Measurements from ENCODE around the gene DNAL4. TPM values are rescaled to one million over a fixed set of nuclear protein-coding genes. Genes with fewer than 3 reads are reported as not detected.

DNAL4 gene
- total RNA-seq, 2 donors from 2014 or later, result 11.4 to 13.8 TPM

- DNase-seq, result no peak
- WGBS, 2 donors, result 86 to 87% methylated on average over 7 to 16 of the region's 16 CpGs
- no peak for ATAC-seq
- no peak overlapping the region for H3K4me3 ChIP-seq
- H3K4me1 ChIP-seq, result no peaks in the 10 kb centered on the region
- H3K36me3 ChIP-seq (replicated peaks in 1 of 2; ENCODE audit: insufficient read depth in 1 of 2, low read depth in 2 of 2), result no peaks in the 10 kb centered on the region
- H3K9me3 ChIP-seq, result no peaks in the 10 kb centered on the region
- no peak for TF ChIP-seq CTCF (IDR thresholded peaks at IDR 0.05)
- no peak for TF ChIP-seq POLR2A (IDR thresholded peaks at IDR 0.05)
- H3K27ac ChIP-seq, result no peak overlapping the region
- intact Hi-C loops (cut with DNase I), result no loop called here
- no peaks in the 10 kb centered on the region for H3K27me3 ChIP-seq
These were observed 37.4 kb upstream of the DNAL4 start for GRCh38 chr22:38831166-38831945.

- no peaks in the 10 kb centered on the region for H3K36me3 ChIP-seq (replicated peaks in 1 of 2; ENCODE audit: insufficient read depth in 1 of 2, low read depth in 2 of 2)
- intact Hi-C loops (cut with DNase I), result no loop called here
- H3K4me3 ChIP-seq, result no peak overlapping the region
- 78 to 94% methylated on average over 3 to 7 of the region's 7 CpGs for WGBS, 2 donors
- no peaks in the 10 kb centered on the region for H3K27me3 ChIP-seq
- no peak overlapping the region for H3K27ac ChIP-seq
- TF ChIP-seq POLR2A (IDR thresholded peaks at IDR 0.05), result no peak
- no peak for TF ChIP-seq CTCF (IDR thresholded peaks at IDR 0.05)
- DNase-seq (no peak), ATAC-seq (no peak)
- H3K9me3 ChIP-seq, result no peaks in the 10 kb centered on the region
- H3K4me1 ChIP-seq, result no peaks in the 10 kb centered on the region
These were observed 36.8 kb upstream of the DNAL4 start for GRCh38 chr22:38830845-38831108.

- Histone ChIP-seq H3K4me3 (no peak overlapping the region), H3K36me3 (replicated peaks in 1 of 2; ENCODE audit: insufficient read depth in 1 of 2, low read depth in 2 of 2) (no peaks in the 10 kb centered on the region), H3K9me3 (no peaks in the 10 kb centered on the region), H3K27ac (no peak overlapping the region), H3K27me3 (no peaks in the 10 kb centered on the region), H3K4me1 (no peaks in the 10 kb centered on the region)
- 82 to 90% methylated on average over 14 to 17 of the region's 17 CpGs for WGBS, 2 donors
- no peak for TF ChIP-seq POLR2A (IDR thresholded peaks at IDR 0.05)
- no peak for DNase-seq
- ATAC-seq, result no peak
- intact Hi-C loops (cut with DNase I), result no loop called here
These were observed 36.3 kb upstream of the DNAL4 start for GRCh38 chr22:38830026-38830844.

GRCh38 chr22:38829485-38829884, 35.5 kb upstream of the DNAL4 start:
- intact Hi-C loops (cut with DNase I), result no loop called here
- Histone ChIP-seq H3K4me1 (no peaks in the 10 kb centered on the region), H3K36me3 (replicated peaks in 1 of 2; ENCODE audit: insufficient read depth in 1 of 2, low read depth in 2 of 2) (no peaks in the 10 kb centered on the region), H3K9me3 (no peaks in the 10 kb centered on the region), H3K27me3 (no peaks in the 10 kb centered on the region), H3K27ac (no peak overlapping the region), H3K4me3 (no peak overlapping the region)
- ATAC-seq (no peak), DNase-seq (no peak)
- WGBS, 2 donors, result 92 to 93% methylated on average over 4 of the region's 4 CpGs
- TF ChIP-seq CTCF (IDR thresholded peaks at IDR 0.05), result no peak
- TF ChIP-seq POLR2A (IDR thresholded peaks at IDR 0.05), result no peak

GRCh38 chr22:38828616-38829205, 34.8 kb upstream of the DNAL4 start:
- 69 to 82% methylated on average over 3 to 10 of the region's 10 CpGs for WGBS, 2 donors
- ATAC-seq, result no peak
- DNase-seq, result no peak
- Histone ChIP-seq H3K27me3 (no peaks in the 10 kb centered on the region), H3K27ac (no peak overlapping the region), H3K4me1 (no peaks in the 10 kb centered on the region), H3K36me3 (replicated peaks in 1 of 2; ENCODE audit: insufficient read depth in 1 of 2, low read depth in 2 of 2) (no peaks in the 10 kb centered on the region), H3K9me3 (no peaks in the 10 kb centered on the region), H3K4me3 (no peak overlapping the region)
- intact Hi-C loops (cut with DNase I), result no loop called here
- TF ChIP-seq CTCF (IDR thresholded peaks at IDR 0.05), result no peak
